SK-N-DZ (cell line): ENCODE results near the gene ADH7.
"Not testable (repeated sequence)": the region's sequence is repeated elsewhere in the genome, so short reads cannot be mapped to it uniquely, and the experiment has no call there.

Experiments used
- DNase-seq: peaks from one replicate; pipeline ENCODE4 v3.0.0-alpha.2; 2015; ENCODE audit warnings: low spot score

The ADH7 gene

DNA sequence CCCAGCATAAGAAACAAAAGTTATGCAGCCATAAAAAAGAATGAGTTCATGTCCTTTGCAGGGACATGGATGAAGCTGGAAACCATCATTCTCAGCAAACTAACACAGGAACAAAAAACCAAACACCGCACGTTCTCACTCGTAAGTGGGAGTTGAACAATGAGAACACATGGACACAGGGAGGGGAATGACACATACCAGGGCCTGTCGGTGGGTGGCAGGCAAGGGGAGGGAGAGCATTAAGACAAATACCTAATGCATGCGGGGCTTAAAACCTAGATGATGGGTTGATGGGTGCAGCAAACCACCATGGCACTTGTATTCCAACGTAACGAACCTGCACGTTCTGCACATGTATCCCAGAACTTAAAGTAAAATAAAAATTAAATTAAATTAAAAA, 19.4 kb downstream of the ADH7 start:
- peak; percentile 17 for DNase-seq

GRCh38 chr4:99414902-99415301, 20.2 kb downstream of the ADH7 start:
- DNase-seq, result not testable (repeated sequence)

DNA sequence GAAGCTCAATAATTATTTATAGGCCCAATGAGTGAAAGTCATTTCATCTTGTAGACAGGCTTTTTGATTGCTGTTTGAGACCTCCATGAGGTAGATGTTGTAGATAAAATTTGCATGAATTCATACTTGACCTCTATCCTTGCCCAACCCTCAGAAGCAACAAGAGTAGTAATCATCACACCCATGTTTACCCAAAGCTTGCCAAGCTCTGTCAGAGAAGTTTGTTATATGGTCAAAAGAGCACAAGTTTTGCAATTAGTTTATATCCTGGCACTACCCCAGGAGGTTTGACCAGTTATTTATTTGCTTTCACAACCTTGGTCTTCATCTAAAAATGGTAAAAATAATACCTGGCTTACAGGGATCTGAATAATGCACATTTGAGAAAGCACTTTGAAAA, 20.7 kb downstream of the ADH7 start:
- no peak for DNase-seq

GRCh38 chr4:99413140-99413539, 22.0 kb downstream of the ADH7 start:
- DNase-seq, result no peak

- no peak for DNase-seq
Measured at GRCh38 chr4:99411041-99411440, 24.1 kb downstream of the ADH7 start.

DNA sequence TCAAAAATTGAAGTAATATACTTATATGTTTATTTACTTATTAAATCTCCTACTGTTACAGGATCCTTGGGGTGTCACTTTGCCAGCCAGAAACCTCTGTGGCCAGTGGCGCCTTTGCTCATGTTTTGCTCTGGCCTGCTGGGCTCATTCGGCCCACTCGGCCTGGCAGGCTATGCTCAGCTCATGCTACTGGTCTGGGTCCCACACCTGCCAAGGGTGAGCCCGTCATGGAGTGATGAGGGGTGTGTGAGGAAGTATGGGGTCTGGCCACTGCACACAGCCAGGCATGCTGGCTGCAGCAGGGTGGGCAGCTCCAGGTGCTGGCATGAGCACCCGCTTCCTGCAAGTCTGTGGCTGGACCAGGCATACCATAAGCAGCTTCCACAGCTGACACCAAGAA, 25.1 kb downstream of the ADH7 start:
- DNase-seq, result no peak

DNA sequence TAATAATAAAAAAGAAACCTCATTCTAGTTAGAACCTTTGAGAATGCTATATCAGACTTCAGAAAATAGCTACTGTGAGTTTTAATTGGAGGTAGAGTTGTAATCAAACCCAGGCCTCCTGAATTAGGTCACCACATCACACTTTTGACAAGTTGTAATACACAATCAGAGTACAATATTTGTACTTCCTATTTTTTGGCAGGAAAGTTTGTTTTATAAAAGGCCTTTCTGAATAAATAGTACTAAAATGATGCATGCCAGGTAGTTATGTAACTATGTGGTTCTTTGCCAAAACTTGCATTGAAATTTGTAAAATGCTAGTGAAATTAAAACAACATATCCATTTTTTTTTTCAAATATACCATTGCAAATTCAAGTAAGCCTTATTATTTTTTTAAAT, 26.8 kb downstream of the ADH7 start:
- DNase-seq, result no peak

DNA sequence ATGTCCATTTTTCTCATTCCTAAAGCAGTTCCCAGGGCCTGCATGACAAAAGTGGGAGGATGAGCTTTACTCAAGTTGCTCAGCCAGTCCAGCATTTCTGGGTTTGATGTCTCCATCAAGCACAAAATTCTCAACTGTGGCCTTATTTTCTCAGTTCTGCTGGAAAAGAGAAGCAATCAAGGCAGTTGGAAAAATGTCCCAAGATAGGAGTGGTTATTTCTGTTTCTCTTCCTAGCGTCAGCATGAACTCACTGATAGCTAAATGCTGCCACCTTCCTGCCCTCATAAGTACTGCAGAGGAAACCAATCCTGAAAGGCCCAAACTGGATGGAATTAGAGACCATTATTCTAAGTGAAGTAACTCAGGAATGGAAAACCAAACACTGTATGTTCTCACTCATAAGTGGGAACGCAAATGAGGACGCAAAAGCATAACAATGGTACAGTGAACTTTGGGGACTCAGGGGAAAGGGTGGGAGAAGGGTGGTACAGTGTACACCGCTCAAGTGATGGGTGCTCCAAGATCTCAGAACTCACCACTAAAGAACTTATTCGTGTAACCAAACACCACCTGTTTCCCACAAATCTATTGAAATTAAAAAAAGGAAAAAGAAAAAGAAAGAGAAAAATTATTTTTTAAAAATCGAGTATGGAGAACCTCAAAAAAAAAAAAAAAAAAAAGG, 29.6 kb downstream of the ADH7 start:
- DNase-seq, result peak; percentile 59

GRCh38 chr4:99404595-99405287, 30.4 kb downstream of the ADH7 start:
- DNase-seq, result no peak

GRCh38 chr4:99403380-99404184, 31.6 kb downstream of the ADH7 start:
- no peak for DNase-seq

DNA sequence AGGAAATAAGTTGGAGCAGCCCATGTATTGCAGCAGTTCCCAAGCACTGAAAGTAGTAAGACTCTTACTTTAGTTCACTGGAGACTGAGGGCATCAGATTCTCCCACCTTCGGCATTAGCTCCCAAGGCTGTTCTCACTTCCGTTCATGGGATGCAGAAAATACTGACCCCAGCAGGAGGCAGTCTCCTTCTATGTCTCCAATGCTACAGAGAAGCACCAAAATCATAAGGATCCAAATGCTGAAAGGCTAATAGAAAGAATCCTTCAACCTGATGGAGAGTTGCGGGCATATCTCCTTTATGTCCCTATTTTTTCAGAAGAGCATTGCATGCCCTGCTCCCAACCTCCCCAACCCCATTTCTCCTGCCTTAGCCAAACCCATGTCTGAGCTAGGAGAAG, 32.4 kb downstream of the ADH7 start:
- DNase-seq, result no peak

DNA sequence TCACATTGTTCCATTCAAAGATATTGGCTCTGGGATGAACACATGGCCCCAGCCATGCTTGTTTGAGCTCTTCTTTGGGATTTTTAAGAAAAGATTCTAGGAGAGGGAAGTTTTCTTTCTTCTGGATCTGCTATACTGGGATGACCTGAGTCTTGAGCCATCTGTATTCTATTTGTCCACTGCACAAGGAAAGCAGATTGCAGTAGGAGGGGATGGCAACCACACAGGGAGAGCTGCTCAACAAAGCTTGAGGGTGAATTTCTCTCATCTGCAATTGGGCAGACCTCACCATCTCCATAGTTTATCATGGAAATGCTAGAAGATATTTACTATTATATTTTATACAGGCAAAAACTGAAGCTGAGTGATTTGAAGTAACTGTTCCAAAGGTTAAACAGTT, 34.3 kb downstream of the ADH7 start:
- DNase-seq, result no peak

DNA sequence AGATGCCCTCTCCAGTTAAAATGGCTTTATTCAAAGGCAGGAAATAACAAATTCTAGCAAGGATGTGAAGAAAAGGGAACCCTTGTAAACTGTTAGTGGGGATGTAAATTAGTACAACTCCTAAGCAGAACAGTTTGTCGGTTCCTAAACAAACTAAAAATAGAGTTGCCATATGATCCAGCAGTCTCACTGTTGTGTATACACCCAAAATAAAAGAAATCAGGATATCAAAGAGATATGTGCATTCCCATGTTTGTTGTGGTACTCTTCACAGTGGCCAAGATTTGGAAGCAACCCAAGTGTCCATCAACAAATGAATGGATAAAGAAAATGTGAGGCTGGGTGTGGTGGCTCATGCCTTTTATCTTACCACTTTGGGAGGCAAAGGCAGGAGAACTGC, 36.1 kb downstream of the ADH7 start:
- DNase-seq, result no peak

- no peak for DNase-seq
Measured at GRCh38 chr4:99395595-99396364, 39.4 kb downstream of the ADH7 start.

DNA sequence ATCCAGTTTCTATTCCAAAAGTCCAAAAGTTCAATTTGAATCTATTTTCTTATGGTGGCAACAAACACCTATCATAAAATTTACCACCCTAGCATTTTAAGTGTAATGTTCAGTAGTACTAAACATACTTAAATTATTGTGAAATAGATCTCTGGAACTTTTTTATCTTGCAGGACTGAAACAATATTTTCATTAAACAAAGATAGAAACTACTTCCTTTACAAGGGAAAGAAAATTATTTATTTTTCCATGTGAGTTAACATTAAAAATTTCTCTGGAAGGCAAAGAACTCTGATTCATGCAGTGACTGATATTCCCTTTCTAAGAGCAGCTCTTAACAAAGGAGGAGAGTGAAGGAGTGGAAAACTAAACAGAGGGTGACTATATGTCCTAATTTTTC, 40.2 kb downstream of the ADH7 start:
- DNase-seq, result no peak

GRCh38 chr4:99390055-99390454, 45.1 kb downstream of the ADH7 start:
- no peak for DNase-seq

DNA sequence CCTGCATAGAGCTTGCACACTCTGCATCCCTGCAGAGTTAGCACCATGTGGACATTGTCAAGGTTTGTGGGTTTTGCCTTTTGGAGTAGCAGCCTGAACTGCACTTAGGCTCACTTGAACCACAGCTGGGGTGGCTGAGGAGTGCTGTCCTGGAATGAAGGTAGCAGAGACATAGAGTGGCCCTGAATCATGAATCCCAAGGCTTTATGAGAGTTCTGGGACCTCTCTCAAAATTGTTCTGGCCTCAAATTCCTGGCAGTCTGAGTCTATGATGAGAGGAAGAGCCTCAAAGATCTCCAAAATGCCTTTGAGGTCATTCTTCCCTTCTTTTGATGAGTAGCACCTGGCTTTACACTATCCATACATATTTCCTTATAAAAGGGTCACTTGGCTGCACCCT, 45.5 kb downstream of the ADH7 start:
- DNase-seq, result no peak

DNA sequence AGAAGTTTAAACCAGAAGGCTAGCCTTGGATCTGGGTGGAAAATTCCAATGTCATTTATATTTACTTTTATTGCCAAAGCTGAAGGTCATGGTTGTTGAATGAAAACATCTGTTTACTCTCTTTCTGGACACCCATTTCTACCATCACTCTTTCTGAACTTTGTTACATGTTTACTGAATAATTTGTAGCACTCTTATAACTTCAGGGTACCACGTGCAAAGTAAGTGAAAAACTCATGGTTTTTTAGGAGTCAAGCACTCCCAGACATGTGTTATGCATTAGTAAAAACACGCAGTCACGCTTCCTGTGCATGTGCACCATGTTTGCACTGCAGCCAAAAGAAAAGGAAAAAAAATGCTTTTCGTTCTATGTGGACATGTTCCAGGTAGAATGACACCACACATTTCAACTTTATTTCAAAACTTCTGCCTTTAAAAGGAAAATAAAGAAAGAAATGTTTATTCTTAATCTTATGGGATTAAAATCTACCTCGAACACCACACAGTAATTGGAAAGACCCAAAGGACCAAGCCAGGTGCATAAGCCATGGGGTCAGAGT, 51.2 kb downstream of the ADH7 start:
- DNase-seq, result no peak

DNA sequence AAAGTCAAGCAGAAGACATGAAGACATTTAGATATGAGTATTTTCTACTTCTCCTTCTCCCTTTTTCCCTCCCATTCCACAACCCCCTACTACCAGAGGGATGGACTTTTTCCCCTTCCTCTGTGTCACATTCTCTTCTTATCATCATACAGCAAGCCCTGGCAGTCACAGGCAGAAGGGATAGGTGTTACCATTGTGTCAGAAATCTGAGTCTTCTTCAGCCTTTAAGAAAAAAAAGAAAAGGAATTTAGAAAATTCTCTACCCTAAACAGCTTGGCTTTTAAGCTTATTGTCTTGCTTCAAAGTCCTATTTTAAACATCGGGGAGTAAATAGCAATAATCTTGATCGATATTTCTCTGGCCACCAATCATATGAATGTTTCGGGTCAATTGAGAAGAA, 51.7 kb downstream of the ADH7 start:
- DNase-seq, result no peak

GRCh38 chr4:99382745-99383360, 52.3 kb downstream of the ADH7 start:
- no peak for DNase-seq

DNA sequence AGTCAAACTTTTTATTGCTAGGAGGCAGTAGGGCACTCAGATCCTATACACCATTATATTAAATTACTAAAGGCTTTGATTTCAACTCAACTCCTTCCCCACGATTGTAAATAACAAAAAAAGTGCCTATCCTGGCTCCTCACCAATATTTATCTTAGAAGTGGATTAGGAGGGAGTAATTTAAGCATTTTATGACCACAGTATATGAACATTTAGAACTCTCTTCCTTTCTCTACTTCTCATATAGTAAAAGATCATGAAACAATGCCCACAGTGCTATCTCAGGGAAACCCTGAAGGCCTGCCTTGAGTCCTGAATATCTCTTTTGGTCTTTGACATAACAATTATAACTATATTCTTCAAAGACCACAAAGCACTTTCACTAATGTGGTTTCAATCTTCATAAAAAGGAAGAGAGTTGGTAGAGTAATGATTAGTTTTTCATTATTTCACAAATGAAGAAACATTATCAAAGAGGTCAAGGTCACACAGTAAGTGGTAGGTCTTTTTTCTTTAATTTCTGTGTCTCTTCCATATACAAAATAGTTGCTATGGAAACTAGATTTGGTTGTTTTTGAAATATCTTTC, 53.5 kb downstream of the ADH7 start:
- no peak for DNase-seq
